Esophagus squamous epithelium (tissue), 4 donors: Measurements from ENCODE around the gene GPC5.

ENCODE experiments used
- CTCF ChIP-seq, 6 experiments: fragments of 450-650 bp in 4 of 6; fragments of 200-600 bp in 2 of 6; sonication (generic) in 2 of 6; IDR thresholded peaks; one replicate each; pipeline ENCODE4 v1.5.1; 2016 to 2019; ENCODE audit warnings: antibody characterized with exemption in 6 of 6, mild to moderate bottlenecking in 4 of 6, moderate library complexity in 4 of 6
- POLR2A ChIP-seq, 4 donors: fragments of 450-650 bp; IDR thresholded peaks; one replicate each; pipeline ENCODE4 v1.6.1; 2017; ENCODE audit warnings: antibody characterized with exemption in 4 of 4, mild to moderate bottlenecking in 4 of 4, moderate library complexity in 3 of 4

- TF ChIP-seq CTCF (IDR thresholded peaks at IDR 0.05) (no peak), POLR2A (IDR thresholded peaks at IDR 0.05) (no peak)
These were observed 372.8 kb downstream of the GPC5 start for GRCh38 chr13:91771229-91771628.
